HG02798 (cell line): Measurements from ENCODE around the gene ULK4.
"Not testable (repeated sequence)": the region's sequence is repeated elsewhere in the genome, so short reads cannot be mapped to it uniquely, and the experiment has no call there.

Source experiments
- ATAC-seq: cut with Tn5 transposase; IDR thresholded peaks from one replicate; pipeline ENCODE4 v1.9.1; 2021; ENCODE audit warnings: mild to moderate bottlenecking; ENCODE audit not compliant: unreplicated experiment, poor library complexity

ULK4 gene

GRCh38 chr3:41592753-41593510 lies 369.0 kb downstream of the ULK4 start:
- ATAC-seq: no peak

DNA sequence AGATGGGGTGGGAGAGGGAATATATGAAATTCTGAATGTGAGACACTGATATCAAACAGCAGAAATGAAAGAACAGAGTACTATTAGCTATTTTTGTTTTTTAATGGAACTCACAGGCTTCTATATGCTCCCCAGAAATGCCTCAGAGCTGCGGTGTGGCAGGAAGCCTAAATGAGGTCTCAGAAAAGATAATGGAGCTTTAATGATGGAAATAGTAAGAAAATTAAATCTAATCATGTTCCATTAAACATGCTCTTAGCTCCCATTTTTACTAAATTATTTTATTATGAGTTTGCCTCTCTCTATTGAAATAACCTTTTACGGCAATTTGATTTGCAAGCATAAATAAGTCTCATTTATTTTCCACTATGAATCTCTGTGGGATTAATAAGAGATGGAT lies 378.9 kb downstream of the ULK4 start:
- no peak for ATAC-seq

- peak; percentile 95 for ATAC-seq
These were observed 380.2 kb downstream of the ULK4 start for GRCh38 chr3:41581700-41582099.

GRCh38 chr3:41580274-41580959 lies 381.5 kb downstream of the ULK4 start:
- no peak for ATAC-seq

- ATAC-seq: no peak
These were observed 382.0 kb downstream of the ULK4 start for GRCh38 chr3:41579861-41580260.

- ATAC-seq: no peak
These were observed 383.1 kb downstream of the ULK4 start for GRCh38 chr3:41578798-41579197.

DNA sequence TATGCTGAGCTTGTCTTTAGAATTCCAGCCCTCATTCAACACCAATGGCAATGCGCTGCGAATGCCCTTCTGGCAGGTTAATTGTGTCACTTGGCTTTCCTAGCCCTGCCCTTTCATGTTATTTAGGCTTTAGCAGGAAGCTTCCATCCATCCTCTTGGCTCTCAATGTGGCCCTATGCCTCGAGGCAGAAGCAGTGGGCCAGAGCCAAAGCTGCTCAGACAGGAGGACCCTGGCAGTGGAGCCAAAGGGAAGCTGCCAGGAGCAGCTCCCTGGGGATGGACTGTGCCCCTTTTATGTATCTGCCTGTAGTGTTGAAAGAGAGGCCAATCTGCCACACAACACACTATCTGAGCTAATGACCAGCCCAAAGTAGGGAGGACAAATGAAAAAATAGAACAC lies 386.2 kb downstream of the ULK4 start:
- no peak for ATAC-seq

DNA sequence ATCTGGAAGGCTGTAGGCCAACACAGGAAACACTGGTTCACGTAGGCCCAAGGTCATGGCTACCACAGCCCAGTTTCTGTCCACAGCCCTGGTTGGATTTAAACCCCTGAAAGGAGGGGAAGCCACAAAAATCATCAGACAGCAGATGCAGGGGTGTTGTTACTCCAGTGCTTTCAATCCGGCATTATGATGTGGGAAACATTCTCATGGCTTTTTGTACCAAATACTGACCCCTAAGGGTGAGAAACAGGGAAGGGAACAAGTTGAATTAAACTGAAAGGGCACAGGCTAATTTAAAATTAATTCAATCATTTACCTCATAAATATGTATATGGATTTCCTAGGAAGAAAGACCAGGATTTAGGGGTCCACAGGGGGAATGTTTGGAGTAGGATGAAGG lies 387.0 kb downstream of the ULK4 start:
- no peak for ATAC-seq

DNA sequence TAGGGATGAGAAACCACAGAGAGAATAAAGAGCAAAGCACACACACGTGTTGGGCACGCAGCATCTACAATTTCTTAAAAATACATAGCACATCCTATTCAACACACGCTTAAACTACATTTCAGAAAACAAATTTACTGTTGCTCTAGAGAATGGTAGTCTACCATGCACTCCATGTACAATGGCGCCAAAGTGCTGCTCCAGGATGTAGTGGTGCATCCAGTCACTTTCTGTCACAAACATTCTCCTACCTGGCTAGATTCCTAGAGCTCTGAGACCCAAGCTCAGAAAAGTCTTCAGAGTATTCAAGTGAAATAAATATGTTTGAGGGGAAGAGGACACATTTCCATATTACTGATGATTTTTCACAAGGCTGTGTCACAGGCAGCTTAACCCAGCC lies 388.3 kb downstream of the ULK4 start:
- no peak for ATAC-seq

DNA sequence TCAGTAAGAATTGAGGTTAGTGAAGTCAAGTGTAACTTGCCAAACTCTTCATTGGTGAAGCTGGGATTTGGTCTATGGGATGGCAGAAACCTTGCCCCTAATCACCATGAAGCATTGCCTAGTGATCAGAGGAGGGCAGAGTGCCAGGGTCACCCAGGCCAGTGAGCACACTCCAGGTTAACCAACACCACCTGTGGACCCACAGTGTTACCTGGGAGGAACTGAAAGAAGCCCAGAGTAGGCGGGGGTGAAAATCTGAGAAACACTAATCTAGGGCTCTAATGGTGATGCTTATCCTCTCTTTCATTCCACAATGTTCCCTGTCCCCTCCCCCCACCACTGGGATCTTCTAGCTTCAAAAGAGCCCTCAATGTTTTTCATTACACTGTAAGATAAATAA lies 389.8 kb downstream of the ULK4 start:
- no peak for ATAC-seq

- no peak for ATAC-seq
These were observed 392.1 kb downstream of the ULK4 start for GRCh38 chr3:41569632-41570305.

GRCh38 chr3:41565948-41566514 lies 395.9 kb downstream of the ULK4 start:
- no peak for ATAC-seq

DNA sequence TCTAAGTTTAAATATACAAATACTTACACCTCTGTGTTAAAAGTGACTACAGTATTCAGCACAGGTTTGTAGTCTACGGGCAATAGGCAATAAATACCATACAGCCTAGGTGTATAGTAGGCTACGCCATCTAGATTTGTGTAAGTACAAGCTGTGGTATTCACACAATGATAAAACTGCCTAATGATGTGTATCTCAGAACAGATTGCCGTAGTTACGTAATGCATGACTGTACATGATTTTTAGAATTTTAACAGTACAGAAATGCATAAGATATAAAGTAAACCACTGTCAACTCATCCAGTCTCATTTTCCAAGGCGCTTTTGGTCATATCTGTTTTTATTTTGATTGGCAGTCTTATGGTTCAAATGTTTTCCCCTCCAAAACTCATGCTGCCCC lies 396.9 kb downstream of the ULK4 start:
- no peak for ATAC-seq

- ATAC-seq: not testable (repeated sequence)
These were observed 405.7 kb downstream of the ULK4 start for GRCh38 chr3:41556245-41556644.

GRCh38 chr3:41532976-41533375 lies 428.9 kb downstream of the ULK4 start:
- ATAC-seq: no peak

DNA sequence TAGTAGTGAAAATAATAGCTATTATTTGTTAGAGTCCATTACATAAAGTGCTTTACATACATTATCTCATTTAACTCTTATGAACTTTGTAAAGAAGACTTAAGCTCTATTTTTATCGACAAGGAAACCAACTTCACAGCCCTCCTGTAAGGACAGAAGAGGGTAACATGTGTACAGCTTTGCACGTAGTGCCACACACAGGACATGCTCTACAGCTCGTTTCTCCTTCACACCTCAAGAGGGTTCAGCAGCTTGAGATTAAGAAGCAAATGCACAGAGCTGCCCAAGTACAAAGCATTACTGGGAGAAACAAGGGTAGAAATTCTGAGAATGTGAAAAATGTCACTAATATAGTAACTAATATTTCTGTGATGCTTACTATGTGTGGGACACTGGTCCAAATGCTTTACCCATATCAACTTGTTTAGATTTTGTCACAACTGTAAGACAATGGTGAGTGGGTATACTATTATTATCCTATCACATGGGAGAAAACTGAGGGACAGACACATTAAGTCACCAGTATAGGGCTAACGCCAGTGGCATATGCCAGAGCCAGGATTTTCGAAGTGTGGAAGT lies 434.8 kb downstream of the ULK4 start:
- ATAC-seq: no peak

GRCh38 chr3:41525303-41526064 lies 436.4 kb downstream of the ULK4 start:
- ATAC-seq: no peak

- no peak for ATAC-seq
These were observed 438.0 kb downstream of the ULK4 start for GRCh38 chr3:41523897-41524296.

DNA sequence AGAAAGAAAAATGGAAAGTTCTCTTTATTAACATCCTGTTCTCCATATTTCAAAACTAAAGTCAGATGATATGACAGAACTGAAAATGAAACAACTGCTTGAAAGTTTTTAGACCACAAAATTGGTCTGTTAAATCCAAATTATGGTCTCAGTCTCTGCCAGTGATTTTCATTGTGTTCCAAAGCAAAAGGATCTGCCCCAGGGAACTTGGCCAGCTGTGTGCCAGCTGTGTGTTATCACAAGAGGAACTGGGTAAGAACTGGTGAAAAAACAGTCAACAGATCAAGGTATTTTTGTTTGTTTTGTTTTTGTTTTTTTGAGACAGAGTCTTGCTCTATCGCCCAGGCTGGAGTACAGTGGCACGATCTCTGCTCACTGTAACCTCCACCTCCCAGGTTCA lies 439.3 kb downstream of the ULK4 start:
- ATAC-seq: peak; percentile 77

DNA sequence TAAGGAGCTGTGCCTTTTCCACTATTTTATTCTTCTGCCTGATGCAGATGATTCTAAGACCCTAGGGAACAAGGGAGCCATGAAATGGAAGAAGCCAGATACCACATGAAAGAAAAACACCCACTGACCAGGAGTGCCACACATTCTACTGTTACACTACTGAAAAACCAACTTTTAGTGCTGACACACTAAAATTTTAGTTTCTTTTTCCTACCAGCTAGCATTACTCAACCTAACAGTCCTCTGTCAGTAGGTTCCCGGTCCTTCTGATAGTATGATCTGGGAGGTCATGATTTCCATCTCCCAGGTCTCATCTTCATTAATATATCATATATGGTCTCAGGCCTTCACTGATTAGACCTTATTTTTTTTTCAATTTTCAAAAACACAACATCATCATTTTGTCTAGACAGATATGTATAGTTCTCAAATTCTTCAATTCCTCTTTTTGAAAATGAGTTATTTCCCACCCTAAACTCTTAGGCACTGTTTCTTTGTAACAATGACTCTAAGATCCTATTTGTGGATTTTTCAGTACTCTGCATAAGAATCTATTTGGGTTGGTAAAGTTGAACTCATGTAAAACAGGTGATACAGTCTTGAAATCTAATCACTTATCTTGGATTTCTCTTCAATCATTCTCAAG lies 440.8 kb downstream of the ULK4 start:
- no peak for ATAC-seq
